Thyroid gland (tissue), 4 donors: ENCODE measurements around the gene KCNJ18.
"Not testable (repeated sequence)": the region's sequence is repeated elsewhere in the genome, so short reads cannot be mapped to it uniquely, and the experiment has no call there.

Experiments
- CTCF ChIP-seq, 6 experiments: fragments of 200-600 bp in 3 of 6; fragments of 450-650 bp in 3 of 6; sonication (generic) in 3 of 6; IDR thresholded peaks; one replicate each; pipeline ENCODE4 v1.5.1; 2016 to 2019; ENCODE audit warnings: antibody characterized with exemption in 6 of 6, mild to moderate bottlenecking in 2 of 6, inconsistent platforms in 1 of 6, moderate library complexity in 1 of 6
- POLR2A ChIP-seq, 2 donors: fragments of 450-650 bp; IDR thresholded peaks; one replicate each; pipeline ENCODE4 v1.6.1; 2017; ENCODE audit warnings: antibody characterized with exemption in 2 of 2, mild to moderate bottlenecking in 2 of 2, moderate library complexity in 1 of 2

GRCh38 chr17:21665935-21666493, 26.3 kb upstream of the KCNJ18 start:
- not testable (repeated sequence) for TF ChIP-seq CTCF, POLR2A (IDR thresholded peaks at IDR 0.05)
